HG03103 (cell line): ENCODE measurements around the gene CYP21A2.
"Not testable (repeated sequence)": the region's sequence is repeated elsewhere in the genome, so short reads cannot be mapped to it uniquely, and the experiment has no call there.

Experiments used
- ATAC-seq: cut with Tn5 transposase; IDR thresholded peaks from one replicate; pipeline ENCODE4 v1.9.1; 2021; ENCODE audit warnings: low read depth; ENCODE audit not compliant: unreplicated experiment

Gene CYP21A2

GRCh38 chr6:32049736-32050135 is 11.5 kb downstream of the CYP21A2 start:
- not testable (repeated sequence) for ATAC-seq

GRCh38 chr6:32050562-32050961 is 12.3 kb downstream of the CYP21A2 start:
- no peak for ATAC-seq

GRCh38 chr6:32052626-32053025 is 14.4 kb downstream of the CYP21A2 start:
- not testable (repeated sequence) for ATAC-seq

GRCh38 chr6:32053314-32053713 is 15.1 kb downstream of the CYP21A2 start:
- not testable (repeated sequence) for ATAC-seq

GRCh38 chr6:32055756-32056155 is 17.5 kb downstream of the CYP21A2 start:
- ATAC-seq = not testable (repeated sequence)

GRCh38 chr6:32056254-32056653 is 18.0 kb downstream of the CYP21A2 start:
- no peak for ATAC-seq

- no peak for ATAC-seq
Measured at GRCh38 chr6:32057966-32058365, 19.8 kb downstream of the CYP21A2 start.

GRCh38 chr6:32058511-32058963 is 20.3 kb downstream of the CYP21A2 start:
- ATAC-seq = no peak

GRCh38 chr6:32060966-32061655 is 22.9 kb downstream of the CYP21A2 start:
- ATAC-seq = no peak

- ATAC-seq = no peak
Measured at GRCh38 chr6:32064706-32065105, 26.5 kb downstream of the CYP21A2 start.

- not testable (repeated sequence) for ATAC-seq
Measured at GRCh38 chr6:32067521-32067920, 29.3 kb downstream of the CYP21A2 start.

GRCh38 chr6:32068315-32068714 is 30.1 kb downstream of the CYP21A2 start:
- not testable (repeated sequence) for ATAC-seq

GRCh38 chr6:32068867-32069266 is 30.7 kb downstream of the CYP21A2 start:
- no peak for ATAC-seq

- no peak for ATAC-seq
Measured at GRCh38 chr6:32069460-32069859, 31.2 kb downstream of the CYP21A2 start.

- ATAC-seq = no peak
Measured at GRCh38 chr6:32069878-32070515, 31.8 kb downstream of the CYP21A2 start.

GRCh38 chr6:32070814-32071543 is 32.8 kb downstream of the CYP21A2 start:
- ATAC-seq = no peak

- ATAC-seq = no peak
Measured at GRCh38 chr6:32073101-32073500, 34.9 kb downstream of the CYP21A2 start.

- no peak for ATAC-seq
Measured at GRCh38 chr6:32073613-32074012, 35.4 kb downstream of the CYP21A2 start.

- no peak for ATAC-seq
Measured at GRCh38 chr6:32074996-32075532, 36.8 kb downstream of the CYP21A2 start.

- ATAC-seq = no peak
Measured at GRCh38 chr6:32075781-32076180, 37.6 kb downstream of the CYP21A2 start.

GRCh38 chr6:32076321-32076809 is 38.1 kb downstream of the CYP21A2 start:
- no peak for ATAC-seq
